ENCODE data around the gene MKI67. TPM values are rescaled to one million over a fixed set of nuclear protein-coding genes. Genes with fewer than 3 reads are reported as not detected.

Gene MKI67
- total RNA-seq, 3 donors from 2014 or later (not counting 1 experiment from before 2014, with no cell fraction given) = 5.3 to 10.0 (median 6.8) TPM

DNA sequence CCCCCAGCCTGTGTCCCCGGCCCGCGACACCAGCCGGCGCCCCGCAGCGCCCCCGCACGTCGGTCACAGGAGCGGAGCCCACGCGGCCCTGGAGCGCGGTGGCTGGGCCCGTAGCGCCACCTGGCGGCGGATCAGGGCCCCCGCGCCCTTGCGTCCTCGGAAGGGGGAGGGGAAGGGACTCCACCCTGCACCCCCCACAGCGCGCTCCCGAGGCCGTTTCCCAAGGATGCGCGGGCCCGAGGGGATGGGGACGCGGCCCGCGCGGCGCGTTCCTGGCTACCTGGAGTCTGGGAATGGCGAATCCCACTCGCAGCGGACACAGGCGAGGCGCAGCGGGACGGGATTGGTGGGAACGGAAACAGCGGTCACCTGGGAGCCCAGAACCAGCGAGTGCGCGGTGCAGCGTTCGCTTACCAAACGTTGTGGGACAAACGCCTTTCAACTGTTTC is 23.8 kb upstream of the MKI67 start:
- DNase-seq (peak; percentile 81 to 93), ATAC-seq (peak; percentile 99)
- under 1% methylated on average over 53 of the region's 53 CpGs for WGBS (ENCODE audit: insufficient coverage)
- no peaks in the 10 kb centered on the region for H3K36me3 ChIP-seq (ENCODE audit: control insufficient read depth, insufficient read depth, low read length)
- no peaks in the 10 kb centered on the region for H3K9me3 Mint-ChIP-seq
- no peaks in the 10 kb centered on the region for H3K9me3 ChIP-seq (ENCODE audit: control insufficient read depth, insufficient read depth, low read length)
- H3K4me1 ChIP-seq (ENCODE audit: control insufficient read depth, insufficient read depth, low read length) = peaks cover 17% of the 10 kb centered on the region
- peaks cover 2% of the 10 kb centered on the region for H3K27me3 ChIP-seq (ENCODE audit: control insufficient read depth, insufficient read depth, low read length)
- no peaks in the 10 kb centered on the region for H3K36me3 Mint-ChIP-seq
- intact Hi-C loops (cut with micrococcal nuclease) = loop anchor here (1.0 to 5.0 kb wide), 3 partner anchors 72 to 243 kb away; partner anchors contain the start of gene PTPRE
- TF ChIP-seq, protein P1, sequence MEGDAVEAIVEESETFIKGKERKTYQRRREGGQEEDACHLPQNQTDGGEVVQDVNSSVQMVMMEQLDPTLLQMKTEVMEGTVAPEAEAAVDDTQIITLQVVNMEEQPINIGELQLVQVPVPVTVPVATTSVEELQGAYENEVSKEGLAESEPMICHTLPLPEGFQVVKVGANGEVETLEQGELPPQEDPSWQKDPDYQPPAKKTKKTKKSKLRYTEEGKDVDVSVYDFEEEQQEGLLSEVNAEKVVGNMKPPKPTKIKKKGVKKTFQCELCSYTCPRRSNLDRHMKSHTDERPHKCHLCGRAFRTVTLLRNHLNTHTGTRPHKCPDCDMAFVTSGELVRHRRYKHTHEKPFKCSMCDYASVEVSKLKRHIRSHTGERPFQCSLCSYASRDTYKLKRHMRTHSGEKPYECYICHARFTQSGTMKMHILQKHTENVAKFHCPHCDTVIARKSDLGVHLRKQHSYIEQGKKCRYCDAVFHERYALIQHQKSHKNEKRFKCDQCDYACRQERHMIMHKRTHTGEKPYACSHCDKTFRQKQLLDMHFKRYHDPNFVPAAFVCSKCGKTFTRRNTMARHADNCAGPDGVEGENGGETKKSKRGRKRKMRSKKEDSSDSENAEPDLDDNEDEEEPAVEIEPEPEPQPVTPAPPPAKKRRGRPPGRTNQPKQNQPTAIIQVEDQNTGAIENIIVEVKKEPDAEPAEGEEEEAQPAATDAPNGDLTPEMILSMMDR (IDR thresholded peaks at IDR 0.05) = peak; percentile 82
- peaks cover 12 to 14% of the 10 kb centered on the region in 2 donors for H3K4me1 Mint-ChIP-seq
- peaks cover 0 to 16% of the 10 kb centered on the region in 2 donors for H3K27me3 Mint-ChIP-seq (ENCODE audit: low read depth in 2 of 2)
- H3K27ac ChIP-seq (ENCODE audit: low read length) = no peak overlapping the region
- peak overlapping the region; percentile 57 for H3K4me3 ChIP-seq (ENCODE audit: low read length)
- no peak overlapping the region for H3K27ac Mint-ChIP-seq
- peak overlapping the region; percentile 74 for H3K4me3 Mint-ChIP-seq

DNA sequence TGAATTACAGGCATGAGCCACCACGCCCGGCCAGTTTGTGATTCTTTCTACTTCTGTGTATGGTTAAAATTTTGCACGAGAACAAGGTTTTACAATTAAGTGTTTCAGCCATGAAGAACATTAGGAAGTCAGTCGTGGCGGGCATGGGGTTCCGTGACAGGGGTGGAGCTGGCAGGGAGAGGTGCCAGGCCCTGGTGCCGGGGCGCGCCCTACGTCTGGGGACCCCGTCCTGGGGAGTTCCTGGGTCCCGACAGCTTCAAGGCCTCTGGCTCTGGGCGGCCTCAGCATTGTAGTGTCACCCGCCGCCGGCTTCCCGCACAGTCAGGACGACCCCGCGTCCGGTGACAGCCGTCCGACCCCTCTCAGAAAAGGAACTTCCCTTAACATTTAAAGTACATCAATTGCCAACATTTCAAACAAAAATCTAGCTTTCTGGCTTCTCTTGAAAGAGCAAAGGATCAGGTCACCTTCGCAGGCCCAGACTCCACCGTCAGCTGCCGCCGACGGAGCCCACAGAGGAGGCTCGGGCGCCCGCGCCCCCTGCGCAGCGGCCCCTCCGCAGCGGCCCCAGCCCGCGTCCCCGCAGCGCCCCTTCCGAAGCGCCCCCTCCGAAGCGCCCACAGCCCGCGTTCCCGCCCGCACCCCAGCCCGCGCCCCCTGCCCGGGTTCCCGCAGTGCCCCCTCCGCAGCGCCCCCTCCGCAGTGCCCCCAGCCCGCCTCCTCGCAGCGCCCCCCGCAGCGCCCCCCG is 23.2 kb upstream of the MKI67 start:
- intact Hi-C loops (cut with micrococcal nuclease) = loop anchor here (1.0 to 5.0 kb wide), 4 partner anchors 52 to 242 kb away; partner anchors contain the start of gene PTPRE
- TF ChIP-seq, protein P1 (IDR thresholded peaks at IDR 0.05) = no peak
- DNase-seq = peak in 1 of 2 donors; percentile 7
- peak in 1 of 3 donors; percentile 5 for ATAC-seq
- no peak overlapping the region for H3K27ac Mint-ChIP-seq
- no peaks in the 10 kb centered on the region for H3K36me3 ChIP-seq (ENCODE audit: control insufficient read depth, insufficient read depth, low read length)
- 35% methylated on average over 61 of the region's 61 CpGs for WGBS (ENCODE audit: insufficient coverage)
- H3K9me3 Mint-ChIP-seq = no peaks in the 10 kb centered on the region
- peak overlapping the region; percentile 70 for H3K4me3 Mint-ChIP-seq
- no peaks in the 10 kb centered on the region for H3K9me3 ChIP-seq (ENCODE audit: control insufficient read depth, insufficient read depth, low read length)
- H3K4me1 Mint-ChIP-seq = peaks cover 18 to 20% of the 10 kb centered on the region in 2 donors
- no peak overlapping the region for H3K4me3 ChIP-seq (ENCODE audit: low read length)
- H3K27me3 Mint-ChIP-seq (ENCODE audit: low read depth in 2 of 2) = peaks cover 0 to 10% of the 10 kb centered on the region in 2 donors
- H3K4me1 ChIP-seq (ENCODE audit: control insufficient read depth, insufficient read depth, low read length) = peaks cover 20% of the 10 kb centered on the region
- H3K27me3 ChIP-seq (ENCODE audit: control insufficient read depth, insufficient read depth, low read length) = peaks cover 2% of the 10 kb centered on the region
- no peak overlapping the region for H3K27ac ChIP-seq (ENCODE audit: low read length)
- H3K36me3 Mint-ChIP-seq = no peaks in the 10 kb centered on the region

DNA sequence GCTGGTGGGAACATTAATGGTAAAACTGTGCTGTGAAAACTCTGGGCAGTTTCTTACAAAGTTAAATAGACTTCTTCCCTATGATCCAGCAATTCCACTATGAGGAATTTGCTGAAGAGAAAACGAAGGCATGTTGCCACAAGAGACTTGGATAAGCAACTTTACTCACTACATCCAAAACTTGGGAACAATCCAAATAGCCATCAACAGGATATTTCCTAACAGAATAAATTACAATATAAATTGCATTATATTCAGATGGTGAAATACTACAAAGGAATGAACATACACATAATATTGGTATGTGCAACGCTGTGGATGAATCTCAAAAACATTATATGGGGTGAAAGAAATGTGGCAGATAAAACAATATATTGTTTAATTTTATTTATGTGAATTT is 21.4 kb upstream of the MKI67 start:
- H3K27ac ChIP-seq (ENCODE audit: low read length) = no peak overlapping the region
- WGBS (ENCODE audit: insufficient coverage) = no CpG with 5 or more reads among the region's 2 CpGs
- H3K4me1 ChIP-seq (ENCODE audit: control insufficient read depth, insufficient read depth, low read length) = peaks cover 21% of the 10 kb centered on the region

More for the DNA sequence above, 21.4 kb upstream of the MKI67 start:
- DNase-seq = no peak
- intact Hi-C loops (cut with micrococcal nuclease) = loop anchor here (5.0 kb wide), 1 partner anchor 50 kb away; no protein-coding TSS in a partner anchor
- Mint-ChIP-seq H3K27me3 (ENCODE audit: low read depth in 2 of 2) (no peaks in the 10 kb centered on the region), H3K9me3 (no peaks in the 10 kb centered on the region), H3K4me1 (peaks cover 21 to 24% of the 10 kb centered on the region in 2 donors), H3K4me3 (no peak overlapping the region), H3K36me3 (no peaks in the 10 kb centered on the region), H3K27ac (no peak overlapping the region)
- TF ChIP-seq, protein P1 (IDR thresholded peaks at IDR 0.05) = no peak
- H3K4me3 ChIP-seq (ENCODE audit: low read length) = no peak overlapping the region
- no peaks in the 10 kb centered on the region for H3K9me3 ChIP-seq (ENCODE audit: control insufficient read depth, insufficient read depth, low read length)
- H3K27me3 ChIP-seq (ENCODE audit: control insufficient read depth, insufficient read depth, low read length) = peaks cover 2% of the 10 kb centered on the region
- no peaks in the 10 kb centered on the region for H3K36me3 ChIP-seq (ENCODE audit: control insufficient read depth, insufficient read depth, low read length)
- ATAC-seq = no peak
